ENCODE results near the gene CSHL1. TPM values are rescaled to one million over a fixed set of nuclear protein-coding genes. Genes with fewer than 3 reads are reported as not detected.

The CSHL1 gene
- total RNA-seq, 4 donors from 2014 or later = not detected

GRCh38 chr17:63948521-63948920, 37.5 kb upstream of the CSHL1 start:
- Histone ChIP-seq H3K36me3 (no peaks in the 10 kb centered on the region), H3K9me3 (no peaks in the 10 kb centered on the region), H3K4me3 (no peak overlapping the region), H3K27ac (no peak overlapping the region), H3K4me1 (peaks cover 5% of the 10 kb centered on the region), H3K27me3 (peaks cover 17% of the 10 kb centered on the region)
- TF ChIP-seq POLR2AphosphoS5 (IDR thresholded peaks at IDR 0.05) (no peak), POLR2A (IDR thresholded peaks at IDR 0.05) (no peak), CTCF (IDR thresholded peaks at IDR 0.05) (no peak), EP300 (IDR thresholded peaks at IDR 0.05) (no peak)
- no peak for DNase-seq (ENCODE audit: low spot score in 2 of 2)
- 80% methylated on average over 1 of the region's 9 CpGs for WGBS

GRCh38 chr17:63947711-63948330, 36.8 kb upstream of the CSHL1 start:
- no peaks in the 10 kb centered on the region for H3K36me3 ChIP-seq
- DNase-seq (ENCODE audit: low spot score in 2 of 2) = no peak
- H3K9me3 ChIP-seq = no peaks in the 10 kb centered on the region
- no CpG with 5 or more reads among the region's 18 CpGs for WGBS
- no peak overlapping the region for H3K4me3 ChIP-seq
- H3K4me1 ChIP-seq = peaks cover 5% of the 10 kb centered on the region
- no peak overlapping the region for H3K27ac ChIP-seq
- TF ChIP-seq EP300 (IDR thresholded peaks at IDR 0.05) (no peak), POLR2AphosphoS5 (IDR thresholded peaks at IDR 0.05) (no peak), CTCF (IDR thresholded peaks at IDR 0.05) (no peak), POLR2A (IDR thresholded peaks at IDR 0.05) (no peak)
- peaks cover 17% of the 10 kb centered on the region for H3K27me3 ChIP-seq

GRCh38 chr17:63946440-63947363, 35.6 kb upstream of the CSHL1 start:
- Histone ChIP-seq H3K36me3 (no peaks in the 10 kb centered on the region), H3K4me3 (no peak overlapping the region), H3K4me1 (peaks cover 5% of the 10 kb centered on the region), H3K27ac (no peak overlapping the region), H3K27me3 (peaks cover 17% of the 10 kb centered on the region), H3K9me3 (no peaks in the 10 kb centered on the region)
- 43% methylated on average over 4 of the region's 20 CpGs for WGBS
- no peak for DNase-seq (ENCODE audit: low spot score in 2 of 2)
- peak; percentile 12 to 67 for TF ChIP-seq CTCF (IDR thresholded peaks at IDR 0.05)
- no peak for TF ChIP-seq POLR2AphosphoS5 (IDR thresholded peaks at IDR 0.05)
- no peak for TF ChIP-seq EP300 (IDR thresholded peaks at IDR 0.05)
- TF ChIP-seq POLR2A (IDR thresholded peaks at IDR 0.05) = no peak

- Histone ChIP-seq H3K4me1 (peaks cover 5% of the 10 kb centered on the region), H3K9me3 (no peaks in the 10 kb centered on the region), H3K27me3 (peaks cover 17% of the 10 kb centered on the region), H3K4me3 (no peak overlapping the region), H3K36me3 (no peaks in the 10 kb centered on the region), H3K27ac (no peak overlapping the region)
- TF ChIP-seq POLR2A (IDR thresholded peaks at IDR 0.05) = no peak
- TF ChIP-seq CTCF (IDR thresholded peaks at IDR 0.05) = no peak
- TF ChIP-seq EP300 (IDR thresholded peaks at IDR 0.05) = no peak
- TF ChIP-seq POLR2AphosphoS5 (IDR thresholded peaks at IDR 0.05) = no peak
- no peak for DNase-seq (ENCODE audit: low spot score in 2 of 2)
- WGBS = 70% methylated on average over 4 of the region's 6 CpGs
Observed at GRCh38 chr17:63945784-63946439, 34.9 kb upstream of the CSHL1 start.

Data from suprapubic skin (tissue), 4 donors.